Stimulated activated CD8-positive, alpha-beta memory T cell treated with anti-CD3 and anti-CD28 coated beads, Interleukin-7, amount 100 ng/mL, for 24 hours (primary cell): Measurements from ENCODE around the gene ANXA5.

Source experiments
- DNase-seq: peaks from one replicate; pipeline ENCODE4 v3.0.0-alpha.2; 2020; ENCODE audit warnings: low read depth

The ANXA5 gene

GRCh38 chr4:121642292-121642691, 54.5 kb downstream of the ANXA5 start:
- no peak for DNase-seq

- no peak for DNase-seq
Measured at GRCh38 chr4:121633653-121634052, 63.1 kb downstream of the ANXA5 start.

- no peak for DNase-seq
Measured at GRCh38 chr4:121632636-121633035, 64.1 kb downstream of the ANXA5 start.
